C4-2B (cell line): ENCODE results near the gene CLCA2.

Experiments
- ZFX ChIP-seq: fragments of 450-650 bp; IDR thresholded peaks from 2 replicates; pipeline ENCODE4 v1.6.1; 2017
- TF ChIP-seq, protein P1 (sequence below): fragments of 450-650 bp; conservative IDR thresholded peaks from 2 replicates; pipeline ENCODE4 v1.5.1; 2017; ENCODE audit warnings: mild to moderate bottlenecking

- TF ChIP-seq, protein P1, sequence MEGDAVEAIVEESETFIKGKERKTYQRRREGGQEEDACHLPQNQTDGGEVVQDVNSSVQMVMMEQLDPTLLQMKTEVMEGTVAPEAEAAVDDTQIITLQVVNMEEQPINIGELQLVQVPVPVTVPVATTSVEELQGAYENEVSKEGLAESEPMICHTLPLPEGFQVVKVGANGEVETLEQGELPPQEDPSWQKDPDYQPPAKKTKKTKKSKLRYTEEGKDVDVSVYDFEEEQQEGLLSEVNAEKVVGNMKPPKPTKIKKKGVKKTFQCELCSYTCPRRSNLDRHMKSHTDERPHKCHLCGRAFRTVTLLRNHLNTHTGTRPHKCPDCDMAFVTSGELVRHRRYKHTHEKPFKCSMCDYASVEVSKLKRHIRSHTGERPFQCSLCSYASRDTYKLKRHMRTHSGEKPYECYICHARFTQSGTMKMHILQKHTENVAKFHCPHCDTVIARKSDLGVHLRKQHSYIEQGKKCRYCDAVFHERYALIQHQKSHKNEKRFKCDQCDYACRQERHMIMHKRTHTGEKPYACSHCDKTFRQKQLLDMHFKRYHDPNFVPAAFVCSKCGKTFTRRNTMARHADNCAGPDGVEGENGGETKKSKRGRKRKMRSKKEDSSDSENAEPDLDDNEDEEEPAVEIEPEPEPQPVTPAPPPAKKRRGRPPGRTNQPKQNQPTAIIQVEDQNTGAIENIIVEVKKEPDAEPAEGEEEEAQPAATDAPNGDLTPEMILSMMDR, result no peak
- no peak for TF ChIP-seq ZFX
These were observed 13.1 kb upstream of the CLCA2 start for GRCh38 chr1:86410879-86411278.
